SU-DHL-6 (cell line): ENCODE data around the gene USP43.

Experiments
- H2AFZ ChIP-seq: fragments of 200-600 bp; sonication (generic); 2 replicates; pipeline ENCODE4 v1.6.1; 2014; ENCODE audit warnings: low read depth, mild to moderate bottlenecking, moderate library complexity, mixed read lengths, antibody characterized with exemption, low read length; ENCODE audit not compliant: severe bottlenecking
- H3F3A ChIP-seq: fragments of 200-600 bp; shearing (Covaris generic); 2 replicates; pipeline ENCODE4 v1.6.0; 2016; ENCODE audit warnings: antibody characterized with exemption, mild to moderate bottlenecking; ENCODE audit not compliant: insufficient read depth
- H3K27ac ChIP-seq: fragments of 200-600 bp; sonication (generic); 2 replicates; pipeline ENCODE4 v1.5.1; 2016; ENCODE audit warnings: low read depth, mild to moderate bottlenecking, low read length, moderate library complexity, mixed read lengths
- H3K27me3 ChIP-seq: fragments of 200-600 bp; sonication (generic), shearing (Covaris generic); 2 replicates; pipeline ENCODE4 v1.6.0; 2014; ENCODE audit warnings: mild to moderate bottlenecking, low read length
- H3K36me3 ChIP-seq: fragments of 200-600 bp; sonication (generic); 2 replicates; pipeline ENCODE4 v1.6.1; 2014; ENCODE audit warnings: mild to moderate bottlenecking, low read length, mixed read lengths
- H3K4me2 ChIP-seq: fragments of 300-600, 200-600 bp; shearing (Covaris generic), sonication (generic); 2 replicates; pipeline ENCODE4 v1.6.0; 2014; ENCODE audit warnings: low read length, low read depth, mild to moderate bottlenecking; ENCODE audit not compliant: poor library complexity, severe bottlenecking
- H3K4me3 ChIP-seq: fragments of 200-600 bp; sonication (generic); 2 replicates; pipeline ENCODE4 v1.5.1; 2014; ENCODE audit warnings: antibody characterized with exemption, low read length, mild to moderate bottlenecking, mixed read lengths; ENCODE audit not compliant: insufficient read depth, poor library complexity, severe bottlenecking
- H3K79me2 ChIP-seq: fragments of 200-600 bp; sonication (generic); 2 replicates; pipeline ENCODE4 v1.6.1; 2014; ENCODE audit warnings: mild to moderate bottlenecking, low read length, moderate library complexity; ENCODE audit not compliant: insufficient read depth
- H3K9ac ChIP-seq: fragments of 200-600 bp; sonication (generic); 2 replicates; pipeline ENCODE4 v1.7.0; 2014; ENCODE audit warnings: mild to moderate bottlenecking, low read length
- H3K9me2 ChIP-seq: fragments of 200-600 bp; sonication (generic); replicated peaks from 2 replicates; pipeline ENCODE4 v1.6.1; 2014; ENCODE audit warnings: low read length; ENCODE audit not compliant: insufficient read depth
- H3K9me3 ChIP-seq: fragments of 200-600 bp; sonication (generic); 2 replicates; pipeline ENCODE4 v1.6.1; 2014; ENCODE audit warnings: low read length, mixed read lengths; ENCODE audit not compliant: insufficient read depth
- H4K20me1 ChIP-seq: fragments of 200-600 bp; sonication (generic); 2 replicates; pipeline ENCODE4 v1.6.1; 2014; ENCODE audit warnings: low read depth, mild to moderate bottlenecking, antibody characterized with exemption, low read length, moderate library complexity, mixed read lengths
- EZH2phosphoT487 ChIP-seq: fragments of 200-600 bp; sonication (generic), shearing (Covaris generic); conservative IDR thresholded peaks from 2 replicates; pipeline ENCODE4 v1.6.1; 2018; ENCODE audit warnings: mild to moderate bottlenecking, antibody characterized with exemption, low read length, moderate library complexity, mixed read lengths
- TF ChIP-seq, protein P1 (sequence below): fragments of 200-600 bp; sonication (generic); IDR thresholded peaks from one replicate; pipeline ENCODE4 v1.5.1; 2017; ENCODE audit warnings: antibody characterized with exemption, mild to moderate bottlenecking, low read length, moderate library complexity; ENCODE audit not compliant: insufficient read depth, poor library complexity, severe bottlenecking

USP43 gene

DNA sequence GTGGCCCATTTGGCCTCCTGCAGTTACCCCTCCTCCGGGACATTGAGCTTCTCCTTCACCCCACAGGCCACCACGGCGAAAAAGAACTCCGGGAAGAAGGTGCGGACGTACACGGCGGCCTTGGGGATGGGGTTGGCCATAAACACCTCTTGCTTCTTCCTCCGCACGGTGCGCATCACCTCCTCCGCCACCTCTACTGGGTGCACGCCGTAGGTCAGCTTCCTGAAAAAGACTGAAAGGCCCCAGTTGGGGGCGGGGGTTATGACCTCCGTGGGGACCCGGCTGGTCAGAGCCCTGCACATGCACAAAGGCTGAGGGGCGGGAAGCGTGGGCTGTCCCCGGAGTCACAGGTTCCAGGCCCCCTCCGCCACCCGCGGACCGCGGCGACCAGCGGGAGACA, 126.1 kb downstream of the USP43 start:
- Histone ChIP-seq H3K4me2 (no peak overlapping the region), H4K20me1 (no peaks in the 10 kb centered on the region), H3K4me3 (no peak overlapping the region), H3K9ac (no peak overlapping the region), H3K36me3 (no peaks in the 10 kb centered on the region), H3F3A (no peaks in the 10 kb centered on the region), H2AFZ (no peak overlapping the region), H3K27ac (no peak overlapping the region), H3K9me3 (no peaks in the 10 kb centered on the region), H3K9me2 (no peaks in the 10 kb centered on the region), H3K27me3 (no peaks in the 10 kb centered on the region), H3K79me2 (no peaks in the 10 kb centered on the region)
- TF ChIP-seq EZH2phosphoT487: no peak
- TF ChIP-seq, protein P1, sequence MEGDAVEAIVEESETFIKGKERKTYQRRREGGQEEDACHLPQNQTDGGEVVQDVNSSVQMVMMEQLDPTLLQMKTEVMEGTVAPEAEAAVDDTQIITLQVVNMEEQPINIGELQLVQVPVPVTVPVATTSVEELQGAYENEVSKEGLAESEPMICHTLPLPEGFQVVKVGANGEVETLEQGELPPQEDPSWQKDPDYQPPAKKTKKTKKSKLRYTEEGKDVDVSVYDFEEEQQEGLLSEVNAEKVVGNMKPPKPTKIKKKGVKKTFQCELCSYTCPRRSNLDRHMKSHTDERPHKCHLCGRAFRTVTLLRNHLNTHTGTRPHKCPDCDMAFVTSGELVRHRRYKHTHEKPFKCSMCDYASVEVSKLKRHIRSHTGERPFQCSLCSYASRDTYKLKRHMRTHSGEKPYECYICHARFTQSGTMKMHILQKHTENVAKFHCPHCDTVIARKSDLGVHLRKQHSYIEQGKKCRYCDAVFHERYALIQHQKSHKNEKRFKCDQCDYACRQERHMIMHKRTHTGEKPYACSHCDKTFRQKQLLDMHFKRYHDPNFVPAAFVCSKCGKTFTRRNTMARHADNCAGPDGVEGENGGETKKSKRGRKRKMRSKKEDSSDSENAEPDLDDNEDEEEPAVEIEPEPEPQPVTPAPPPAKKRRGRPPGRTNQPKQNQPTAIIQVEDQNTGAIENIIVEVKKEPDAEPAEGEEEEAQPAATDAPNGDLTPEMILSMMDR: no peak

DNA sequence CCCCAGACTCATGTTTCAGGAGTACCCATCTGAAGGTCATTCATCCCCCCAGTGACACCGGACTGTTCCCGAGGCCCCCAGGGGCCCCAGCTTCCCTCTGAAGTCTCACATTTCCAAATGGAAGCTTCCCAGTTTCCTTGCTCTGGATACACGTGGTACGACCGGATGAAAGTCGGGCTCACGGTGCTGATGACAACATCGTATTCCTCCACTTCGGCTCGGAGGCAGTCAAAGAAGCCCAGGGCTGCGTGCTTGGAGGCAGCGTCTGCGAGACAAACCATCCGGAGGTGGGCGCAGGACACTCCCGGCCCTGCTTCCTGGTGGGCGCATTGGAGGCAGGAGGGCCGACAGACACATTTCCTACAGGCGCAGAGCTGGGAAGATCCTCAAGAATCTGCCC, 127.3 kb downstream of the USP43 start:
- no peaks in the 10 kb centered on the region for H3F3A ChIP-seq
- no peak overlapping the region for H2AFZ ChIP-seq
- no peaks in the 10 kb centered on the region for H4K20me1 ChIP-seq
- no peak overlapping the region for H3K9ac ChIP-seq
- no peaks in the 10 kb centered on the region for H3K36me3 ChIP-seq
- no peak for TF ChIP-seq EZH2phosphoT487
- TF ChIP-seq, protein P1: no peak
- no peak overlapping the region for H3K27ac ChIP-seq
- H3K9me3 ChIP-seq: no peaks in the 10 kb centered on the region
- no peak overlapping the region for H3K4me3 ChIP-seq
- no peaks in the 10 kb centered on the region for H3K27me3 ChIP-seq
- no peaks in the 10 kb centered on the region for H3K9me2 ChIP-seq
- no peak overlapping the region for H3K4me2 ChIP-seq
- no peaks in the 10 kb centered on the region for H3K79me2 ChIP-seq

DNA sequence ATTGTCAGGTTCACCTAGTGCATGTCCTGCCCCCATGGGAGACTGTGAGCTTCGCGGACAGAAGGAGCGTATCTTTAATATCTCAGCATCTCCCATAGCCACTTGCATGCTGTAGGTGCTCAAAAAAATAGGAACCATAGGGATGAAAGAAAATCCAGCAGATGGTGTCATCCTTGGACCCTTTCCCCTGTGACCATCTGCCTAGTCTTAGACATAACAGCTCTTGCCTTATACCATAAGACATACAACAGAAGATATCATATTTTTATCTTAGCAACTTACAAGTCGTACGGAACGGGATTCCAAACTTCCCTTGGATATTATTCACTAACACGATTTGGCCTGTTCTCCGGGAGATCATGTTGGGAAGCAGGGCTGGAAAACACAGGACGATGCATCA, 131.6 kb downstream of the USP43 start:
- no peak overlapping the region for H3K4me2 ChIP-seq
- H3F3A ChIP-seq: no peaks in the 10 kb centered on the region
- no peaks in the 10 kb centered on the region for H4K20me1 ChIP-seq
- H3K4me3 ChIP-seq: no peak overlapping the region
- H3K27me3 ChIP-seq: no peaks in the 10 kb centered on the region
- H2AFZ ChIP-seq: no peak overlapping the region
- H3K9ac ChIP-seq: no peak overlapping the region
- H3K79me2 ChIP-seq: no peaks in the 10 kb centered on the region
- no peaks in the 10 kb centered on the region for H3K36me3 ChIP-seq
- TF ChIP-seq EZH2phosphoT487: no peak
- TF ChIP-seq, protein P1: no peak
- no peaks in the 10 kb centered on the region for H3K9me2 ChIP-seq
- H3K27ac ChIP-seq: no peak overlapping the region
- no peaks in the 10 kb centered on the region for H3K9me3 ChIP-seq
